HG03066 (cell line): ENCODE measurements around the gene FJX1.
"Not testable (repeated sequence)": the region's sequence is repeated elsewhere in the genome, so short reads cannot be mapped to it uniquely, and the experiment has no call there.

Source experiments
- ATAC-seq: cut with Tn5 transposase; IDR thresholded peaks from one replicate; pipeline ENCODE4 v1.9.1; 2021; ENCODE audit warnings: low read depth; ENCODE audit not compliant: unreplicated experiment

The FJX1 gene

DNA sequence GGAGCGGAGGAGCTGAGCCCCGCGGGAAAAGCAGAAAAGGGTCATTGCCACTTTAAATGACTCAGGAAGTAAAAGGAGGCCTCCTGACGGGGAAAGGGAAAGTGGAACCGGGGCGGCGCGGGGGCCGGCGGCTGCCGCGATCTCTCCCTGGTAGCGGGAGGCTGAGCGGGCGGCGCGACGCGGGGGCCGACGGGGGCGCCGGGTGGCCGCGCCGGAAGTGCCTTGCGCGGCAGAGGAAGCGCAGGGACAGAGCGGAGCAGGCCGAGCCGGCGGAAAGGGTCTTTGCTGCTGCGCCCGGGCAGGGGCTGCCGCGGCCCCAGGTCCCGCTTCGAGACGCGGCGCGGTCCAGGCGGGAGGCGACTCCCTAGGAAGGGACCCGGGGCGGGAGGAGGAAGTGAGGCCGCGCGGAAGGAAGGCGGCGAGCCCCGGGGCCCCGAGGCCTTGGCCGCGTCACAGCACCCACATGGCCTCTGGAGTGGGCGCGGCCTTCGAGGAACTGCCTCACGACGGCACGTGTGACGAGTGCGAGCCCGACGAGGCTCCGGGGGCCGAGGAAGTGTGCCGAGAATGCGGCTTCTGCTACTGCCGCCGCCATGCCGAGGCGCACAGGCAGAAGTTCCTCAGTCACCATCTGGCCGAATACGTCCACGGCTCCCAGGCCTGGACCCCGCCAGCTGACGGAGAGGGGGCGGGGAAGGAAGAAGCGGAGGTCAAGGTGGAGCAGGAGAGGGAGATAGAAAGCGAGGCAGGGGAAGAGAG lies 44.6 kb downstream of the FJX1 start, which contains the start of gene TRIM44:
TRIM44 (plus strand) TSS at position 127 of the 759 bp plus-strand sequence; CDS start at position 464, 337 bp downstream.
- peak; percentile 88 for ATAC-seq

DNA sequence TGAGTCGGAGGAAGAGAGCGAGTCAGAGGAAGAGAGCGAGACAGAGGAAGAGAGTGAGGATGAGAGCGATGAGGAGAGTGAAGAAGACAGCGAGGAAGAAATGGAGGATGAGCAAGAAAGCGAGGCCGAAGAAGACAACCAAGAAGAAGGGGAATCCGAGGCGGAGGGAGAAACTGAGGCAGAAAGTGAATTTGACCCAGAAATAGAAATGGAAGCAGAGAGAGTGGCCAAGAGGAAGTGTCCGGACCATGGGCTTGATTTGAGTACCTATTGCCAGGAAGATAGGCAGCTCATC lies 45.1 kb downstream of the FJX1 start:
- no peak for ATAC-seq

DNA sequence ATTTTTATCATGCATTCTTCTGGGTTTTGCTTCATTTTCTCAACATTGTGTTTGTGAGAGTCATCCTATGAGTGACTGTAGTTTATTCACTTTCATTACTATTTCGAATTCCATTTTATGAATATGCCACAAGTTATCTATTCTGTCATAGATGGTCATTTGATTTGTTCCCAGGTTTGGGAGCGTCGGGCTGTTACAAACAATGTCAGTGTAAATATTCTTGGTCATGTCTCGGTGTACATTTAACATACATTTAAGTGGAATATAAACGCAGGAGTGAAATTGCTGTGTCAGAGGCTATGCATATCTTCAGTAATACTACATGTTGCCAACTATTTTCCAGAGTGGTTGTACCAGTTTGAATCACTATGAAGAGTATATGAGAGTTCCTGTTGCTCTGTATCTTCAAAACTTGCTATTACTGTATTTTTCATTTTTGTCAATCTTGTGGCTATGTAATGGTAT lies 46.7 kb downstream of the FJX1 start:
- no peak for ATAC-seq

GRCh38 chr11:35667257-35667656 lies 49.0 kb downstream of the FJX1 start:
- no peak for ATAC-seq

DNA sequence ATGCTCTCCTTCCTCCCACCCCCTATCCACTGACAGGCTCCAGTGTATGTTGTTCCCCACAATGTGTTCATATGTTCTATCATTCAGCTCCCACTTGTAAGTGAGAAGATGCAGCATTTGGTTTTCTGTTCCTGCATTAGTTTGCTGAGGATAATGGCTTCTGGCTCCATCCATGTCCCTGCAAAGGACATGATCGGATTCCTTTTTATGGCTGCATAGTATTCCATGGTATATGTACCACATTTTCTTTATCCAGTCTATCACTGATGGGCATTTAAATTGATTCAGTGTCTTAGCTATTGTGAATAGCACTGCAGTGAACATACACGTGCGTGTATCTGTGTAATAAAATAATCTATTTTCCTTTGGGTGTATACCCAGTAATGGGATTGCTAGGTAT lies 50.1 kb downstream of the FJX1 start:
- ATAC-seq, result not testable (repeated sequence)
